GM19193 (cell line): Measurements from ENCODE around the gene SLC26A4.

Experiments used
- POLR2A ChIP-seq: IDR thresholded peaks from 4 replicates; pipeline ENCODE4 v1.6.1; 2011; ENCODE audit not compliant: insufficient read depth, insufficient read length; ENCODE audit errors: extremely low read depth

SLC26A4 gene

DNA sequence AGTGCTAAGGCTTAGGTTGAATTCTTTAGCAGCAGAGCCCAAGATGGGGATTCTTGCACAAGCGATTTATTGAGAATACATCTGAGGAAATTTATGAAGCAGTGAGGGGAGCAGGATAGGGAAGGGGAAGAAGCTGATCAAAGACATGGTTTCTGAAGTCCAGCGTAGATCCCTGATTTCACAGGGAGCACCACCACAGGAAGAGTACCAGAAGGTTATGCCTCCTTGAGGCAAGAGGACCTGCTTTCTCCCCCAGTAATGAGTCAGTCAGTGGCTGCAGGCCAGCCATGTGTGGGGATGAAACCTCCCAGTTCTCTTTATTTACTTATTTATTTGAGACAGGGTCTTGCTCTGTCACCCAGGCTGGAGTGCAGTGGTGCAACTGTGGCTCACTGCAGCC lies 48.3 kb downstream of the SLC26A4 start:
- no peak for TF ChIP-seq POLR2A

DNA sequence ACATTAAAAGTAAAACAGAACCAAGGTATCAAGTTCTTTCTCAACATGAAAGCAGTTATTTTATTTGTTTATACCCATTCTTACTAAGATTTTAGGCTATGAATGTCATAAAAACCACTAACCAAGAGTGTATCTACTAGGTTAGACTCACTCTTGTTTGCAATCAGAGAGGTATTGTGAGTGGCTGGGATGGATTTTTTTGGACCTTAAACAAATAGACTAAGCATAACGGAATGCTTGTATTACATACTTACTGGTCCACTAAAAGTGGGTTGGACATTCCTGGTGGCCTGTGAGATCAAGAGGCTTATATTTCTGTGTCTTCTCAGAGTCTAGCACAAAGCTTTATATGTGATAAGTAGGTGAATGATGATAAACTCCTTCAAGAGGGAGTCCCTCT lies 50.7 kb downstream of the SLC26A4 start:
- TF ChIP-seq POLR2A = no peak

DNA sequence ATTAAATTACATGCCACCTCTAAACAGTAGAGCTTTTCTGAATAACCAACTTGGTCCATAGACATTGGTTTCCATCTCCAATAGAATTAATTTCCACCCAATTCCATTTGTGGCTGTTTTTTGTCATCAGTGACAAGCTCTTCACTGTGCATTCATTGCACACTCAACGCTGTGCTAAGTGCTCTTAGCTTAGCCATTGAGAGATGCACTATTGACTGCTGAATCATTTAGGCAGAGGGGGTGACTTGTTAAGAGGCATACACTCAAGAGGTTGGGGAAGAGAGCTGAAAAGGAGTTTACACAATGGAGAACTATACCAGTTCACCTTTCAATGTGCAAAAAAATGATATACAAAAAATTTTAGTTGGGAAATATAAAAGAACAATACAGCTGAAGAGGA lies 51.4 kb downstream of the SLC26A4 start:
- TF ChIP-seq POLR2A = no peak

- TF ChIP-seq POLR2A = no peak
Measured at GRCh38 chr7:107712896-107713295, 52.3 kb downstream of the SLC26A4 start.

DNA sequence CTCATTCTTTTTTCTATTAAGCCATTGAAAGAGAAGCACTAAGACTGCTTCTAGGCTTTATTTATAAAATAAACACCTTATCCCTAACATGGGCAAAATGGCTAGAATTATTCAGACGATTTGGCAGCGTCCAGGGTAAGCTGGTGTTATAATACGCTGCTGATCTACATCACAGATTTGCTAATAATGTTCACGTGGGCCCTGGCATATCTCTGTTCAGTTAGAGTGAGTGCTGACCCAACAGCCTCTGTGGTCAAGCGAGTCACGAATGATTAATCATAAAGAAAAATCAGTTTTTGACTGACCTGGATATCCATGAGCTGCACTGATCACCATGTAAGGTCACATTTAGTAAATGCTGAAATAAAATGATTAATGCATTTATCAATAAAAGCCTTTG lies 54.9 kb downstream of the SLC26A4 start:
- no peak for TF ChIP-seq POLR2A

DNA sequence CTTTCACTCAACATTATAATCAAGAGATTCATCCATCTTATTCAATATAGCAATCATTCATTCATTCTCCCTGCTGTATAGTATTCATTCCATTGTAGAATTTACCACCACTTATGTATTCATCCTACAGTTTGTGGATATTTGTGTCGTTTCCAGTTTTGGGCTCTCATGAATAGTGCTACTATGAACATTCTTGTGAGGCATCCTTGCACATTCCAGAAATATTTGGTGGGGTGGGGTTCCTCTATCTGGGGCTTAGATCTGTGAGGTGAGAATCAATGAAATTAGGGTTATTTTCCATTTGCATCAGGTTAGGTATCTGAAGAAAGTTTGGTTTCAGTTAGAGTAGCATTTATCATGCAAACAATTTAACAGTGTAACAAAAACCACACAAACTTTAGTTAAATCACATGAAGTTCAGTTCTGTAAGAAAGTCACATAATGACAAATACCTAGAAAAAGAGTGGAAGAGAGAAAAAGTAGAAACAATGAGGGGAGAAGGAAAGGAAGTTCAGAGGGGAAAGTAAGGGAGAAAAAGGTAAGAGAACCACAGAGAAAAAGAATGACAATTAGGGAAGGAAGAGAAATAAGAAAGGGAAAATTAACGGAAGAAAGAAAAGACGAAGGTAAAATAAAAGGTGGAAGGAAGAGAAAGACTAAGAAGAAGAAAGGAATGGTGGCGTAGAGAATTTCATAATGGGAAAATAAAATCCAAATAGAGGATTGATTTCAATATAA lies 58.0 kb downstream of the SLC26A4 start:
- TF ChIP-seq POLR2A = no peak

DNA sequence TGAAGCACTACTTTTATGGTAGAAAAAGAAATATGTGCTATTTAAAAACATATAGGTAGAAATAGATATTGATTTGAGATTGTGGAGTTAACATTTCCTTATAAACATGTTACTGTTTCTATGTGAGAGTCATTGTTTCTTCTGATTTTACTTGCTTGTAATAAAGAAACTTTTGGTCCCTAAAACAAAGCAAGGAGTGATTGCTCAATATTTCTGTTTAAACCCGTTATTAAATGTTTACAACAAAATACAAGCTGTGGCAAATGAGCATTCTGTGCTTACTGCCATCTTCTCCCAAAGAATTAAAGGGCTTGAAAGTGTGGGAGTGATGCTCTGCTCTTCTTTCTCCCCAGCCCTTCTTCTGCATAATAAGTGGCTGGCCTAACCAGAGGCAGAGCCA lies 60.7 kb downstream of the SLC26A4 start:
- no peak for TF ChIP-seq POLR2A

DNA sequence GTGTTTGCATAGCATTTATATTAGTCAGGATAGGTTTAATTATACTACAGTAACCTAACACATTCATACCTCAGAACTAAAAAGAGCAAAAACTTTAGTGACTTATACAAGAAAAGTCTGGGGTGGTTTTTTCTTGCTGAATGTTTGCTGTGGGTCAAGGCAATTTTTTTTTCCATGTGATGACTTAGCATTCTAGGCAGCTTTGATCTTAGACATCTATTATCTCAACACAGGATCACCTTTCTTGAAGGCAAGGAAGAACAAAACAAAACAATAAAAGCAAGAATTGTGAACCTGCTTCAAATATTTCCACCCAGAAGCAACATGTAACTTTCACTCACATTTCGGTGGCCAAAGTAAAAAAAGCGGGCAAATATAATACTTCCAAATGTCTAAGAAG lies 62.6 kb downstream of the SLC26A4 start:
- no peak for TF ChIP-seq POLR2A

DNA sequence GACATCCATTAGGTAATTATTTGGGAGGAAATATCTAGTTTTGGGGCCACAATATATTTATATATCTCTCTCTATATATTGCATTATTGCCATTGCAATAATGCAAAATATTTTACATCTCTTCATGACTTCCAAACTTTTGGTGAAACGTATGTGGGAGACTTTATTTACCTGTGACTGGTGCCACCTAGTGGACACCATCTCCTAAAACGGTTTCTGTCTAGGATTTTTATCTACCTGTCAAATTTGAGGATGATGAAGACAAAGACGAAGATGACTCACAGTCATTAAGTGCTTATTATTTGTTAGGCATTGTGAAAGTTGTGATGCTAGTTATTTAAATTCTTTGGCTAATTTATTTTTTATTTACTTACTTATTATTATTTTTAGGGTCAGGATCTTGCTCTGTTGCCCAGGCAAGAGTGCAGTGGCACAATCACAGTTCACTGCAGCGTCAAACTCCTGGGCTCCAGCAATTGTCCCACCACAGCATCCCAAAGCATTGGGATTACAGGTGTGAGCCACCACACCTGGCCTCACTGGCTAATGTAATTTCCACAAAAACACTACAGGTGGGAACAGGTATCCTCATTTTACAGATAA lies 64.6 kb downstream of the SLC26A4 start:
- no peak for TF ChIP-seq POLR2A

GRCh38 chr7:107726356-107727130 lies 65.9 kb downstream of the SLC26A4 start:
- TF ChIP-seq POLR2A = no peak

DNA sequence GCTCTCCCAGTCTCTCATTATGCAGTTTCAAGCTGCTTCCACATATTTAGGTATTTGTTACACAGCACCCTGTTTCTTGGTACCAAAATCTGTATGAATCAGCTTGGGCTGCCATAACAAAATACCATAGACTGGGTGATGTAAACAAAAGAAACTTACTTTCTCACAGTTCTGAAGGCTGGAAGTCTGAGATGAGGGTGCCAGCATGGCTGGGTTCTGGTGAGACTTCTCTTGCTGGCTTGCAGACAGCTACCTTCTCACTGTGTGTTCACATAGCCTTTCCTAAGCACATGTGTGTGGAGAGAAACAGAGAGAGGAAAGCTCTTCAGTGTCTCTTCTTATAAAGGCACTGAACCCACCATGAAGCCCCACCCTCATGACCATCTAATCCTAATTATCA lies 67.6 kb downstream of the SLC26A4 start:
- TF ChIP-seq POLR2A = no peak

- peak; percentile 36 for TF ChIP-seq POLR2A
Measured at GRCh38 chr7:107742678-107743566, 82.3 kb downstream of the SLC26A4 start.

GRCh38 chr7:107743567-107744344 lies 83.1 kb downstream of the SLC26A4 start, which contains the start of gene CBLL1:
Gene CBLL1, plus strand, starts transcription at chr7:107744142. Its CDS starts 22 bp downstream, at chr7:107744164.
- TF ChIP-seq POLR2A = peak; percentile 79

DNA sequence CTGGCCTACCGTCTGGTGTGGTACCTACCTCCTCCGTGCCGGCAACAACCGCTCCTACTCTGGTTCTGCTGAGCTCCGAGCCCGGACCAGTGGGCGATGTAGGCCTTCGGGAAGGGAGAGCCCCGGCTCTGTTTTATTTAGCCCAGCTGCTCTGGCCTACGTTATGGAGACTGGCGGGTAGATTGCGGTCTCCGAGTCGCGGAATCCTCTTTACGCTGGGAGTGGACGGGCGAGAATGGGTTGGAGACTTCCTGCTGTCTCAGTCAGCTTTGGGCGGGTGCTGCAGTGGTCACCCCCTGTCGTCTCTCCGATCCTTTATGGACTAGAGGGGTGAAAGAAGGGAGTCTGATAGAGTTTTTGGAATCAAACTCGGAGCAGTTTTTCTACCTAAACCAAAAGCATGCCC lies 83.7 kb downstream of the SLC26A4 start:
- TF ChIP-seq POLR2A = no peak
